ENCODE measurements around the gene ELF2. TPM values are rescaled to one million over a fixed set of nuclear protein-coding genes. Genes with fewer than 3 reads are reported as not detected.

Gene ELF2
- total RNA-seq, 1 donor from 2014 or later, result 44.3 TPM

DNA sequence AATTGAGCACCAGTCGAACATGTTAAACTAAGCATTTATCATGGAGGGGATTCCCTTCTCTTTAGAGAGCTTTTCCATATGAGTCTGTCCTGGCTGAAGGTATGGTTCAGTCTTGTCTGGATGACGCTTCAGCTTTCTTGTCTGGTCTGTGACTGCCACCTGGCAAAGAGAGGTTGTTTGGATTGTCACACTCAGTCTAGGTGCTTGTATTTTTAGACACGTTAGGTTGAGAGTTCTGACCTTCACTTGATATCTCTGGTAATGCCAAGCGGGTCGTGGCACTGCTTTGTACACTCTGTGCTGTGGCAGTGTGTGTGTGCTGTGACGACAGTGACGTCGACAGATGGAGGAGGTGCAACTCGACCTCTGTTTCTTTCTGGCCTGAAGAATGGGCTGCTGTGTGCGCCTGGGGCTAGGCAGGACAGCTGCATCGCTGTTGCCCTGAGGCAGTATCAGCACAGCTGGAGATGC lies 148.8 kb downstream of the ELF2 start:
- Histone ChIP-seq H4K20me1 (ENCODE audit: low read depth) (peaks cover 5% of the 10 kb centered on the region), H3K9me3 (ENCODE audit: low read depth) (no peaks in the 10 kb centered on the region), H3F3A (ENCODE audit: low read depth) (peaks cover 13% of the 10 kb centered on the region), H3K9ac (no peak overlapping the region), H3K27ac (no peak overlapping the region), H3K36me3 (no peaks in the 10 kb centered on the region), H3K79me2 (ENCODE audit: low read depth) (peaks cover 96% of the 10 kb centered on the region), H3K4me1 (peaks cover 5% of the 10 kb centered on the region), H3K4me3 (no peak overlapping the region), H3K27me3 (no peaks in the 10 kb centered on the region), H3K4me2 (no peak overlapping the region), H2AFZ (replicated peaks) (no peak overlapping the region)
- Mint-ChIP-seq H3K9me3 (no peaks in the 10 kb centered on the region), H3K27ac (no peak overlapping the region), H3K27me3 (ENCODE audit: insufficient read depth, low read depth) (no peaks in the 10 kb centered on the region), H3K4me1 (peaks cover 8% of the 10 kb centered on the region), H3K4me3 (no peak overlapping the region), H3K36me3 (peaks cover 11% of the 10 kb centered on the region)
- TF ChIP-seq, protein P1, sequence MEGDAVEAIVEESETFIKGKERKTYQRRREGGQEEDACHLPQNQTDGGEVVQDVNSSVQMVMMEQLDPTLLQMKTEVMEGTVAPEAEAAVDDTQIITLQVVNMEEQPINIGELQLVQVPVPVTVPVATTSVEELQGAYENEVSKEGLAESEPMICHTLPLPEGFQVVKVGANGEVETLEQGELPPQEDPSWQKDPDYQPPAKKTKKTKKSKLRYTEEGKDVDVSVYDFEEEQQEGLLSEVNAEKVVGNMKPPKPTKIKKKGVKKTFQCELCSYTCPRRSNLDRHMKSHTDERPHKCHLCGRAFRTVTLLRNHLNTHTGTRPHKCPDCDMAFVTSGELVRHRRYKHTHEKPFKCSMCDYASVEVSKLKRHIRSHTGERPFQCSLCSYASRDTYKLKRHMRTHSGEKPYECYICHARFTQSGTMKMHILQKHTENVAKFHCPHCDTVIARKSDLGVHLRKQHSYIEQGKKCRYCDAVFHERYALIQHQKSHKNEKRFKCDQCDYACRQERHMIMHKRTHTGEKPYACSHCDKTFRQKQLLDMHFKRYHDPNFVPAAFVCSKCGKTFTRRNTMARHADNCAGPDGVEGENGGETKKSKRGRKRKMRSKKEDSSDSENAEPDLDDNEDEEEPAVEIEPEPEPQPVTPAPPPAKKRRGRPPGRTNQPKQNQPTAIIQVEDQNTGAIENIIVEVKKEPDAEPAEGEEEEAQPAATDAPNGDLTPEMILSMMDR (IDR thresholded peaks at IDR 0.05), result no peak
- no peak for TF ChIP-seq EZH2phosphoT487 (IDR thresholded peaks at IDR 0.05)
- TF ChIP-seq EZH2 (IDR thresholded peaks at IDR 0.05), result no peak
- DNase-seq (ENCODE audit: low spot score), result peak; percentile 13

DNA sequence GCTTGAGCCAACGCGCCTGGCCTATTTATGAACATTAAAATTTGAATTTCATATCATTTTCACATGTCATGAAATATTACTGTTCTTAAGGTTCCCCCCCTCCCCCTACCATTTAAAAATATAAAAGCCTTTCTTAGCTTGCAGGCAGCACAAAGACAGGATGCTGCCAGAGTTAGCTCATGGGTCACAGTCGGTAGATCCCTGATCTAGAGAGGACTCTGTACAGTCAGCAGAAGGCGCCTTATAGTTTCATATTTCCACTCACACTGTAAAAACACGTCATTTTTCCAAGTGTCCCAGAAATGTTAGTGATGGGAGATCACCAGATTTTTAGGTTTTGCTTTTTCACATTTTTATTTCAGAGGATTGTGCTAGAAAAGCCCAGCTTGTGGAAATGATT lies 149.2 kb downstream of the ELF2 start:
- Histone ChIP-seq H3K4me3 (no peak overlapping the region), H3K9me3 (ENCODE audit: low read depth) (no peaks in the 10 kb centered on the region), H3K79me2 (ENCODE audit: low read depth) (peaks cover 96% of the 10 kb centered on the region), H3K36me3 (no peaks in the 10 kb centered on the region), H2AFZ (replicated peaks) (no peak overlapping the region), H3K27ac (no peak overlapping the region), H3K27me3 (no peaks in the 10 kb centered on the region), H3F3A (ENCODE audit: low read depth) (peaks cover 13% of the 10 kb centered on the region), H3K9ac (no peak overlapping the region), H3K4me2 (no peak overlapping the region), H3K4me1 (peaks cover 5% of the 10 kb centered on the region), H4K20me1 (ENCODE audit: low read depth) (peaks cover 6% of the 10 kb centered on the region)
- H3K27ac Mint-ChIP-seq, result no peak overlapping the region
- H3K9me3 Mint-ChIP-seq, result no peaks in the 10 kb centered on the region
- peaks cover 8% of the 10 kb centered on the region for H3K4me1 Mint-ChIP-seq
- TF ChIP-seq, protein P1 (IDR thresholded peaks at IDR 0.05), result no peak
- no peak for TF ChIP-seq EZH2phosphoT487 (IDR thresholded peaks at IDR 0.05)
- no peak for TF ChIP-seq EZH2 (IDR thresholded peaks at IDR 0.05)
- no peak for DNase-seq (ENCODE audit: low spot score)
- H3K4me3 Mint-ChIP-seq, result no peak overlapping the region
- no peaks in the 10 kb centered on the region for H3K27me3 Mint-ChIP-seq (ENCODE audit: insufficient read depth, low read depth)
- H3K36me3 Mint-ChIP-seq, result peaks cover 13% of the 10 kb centered on the region

DNA sequence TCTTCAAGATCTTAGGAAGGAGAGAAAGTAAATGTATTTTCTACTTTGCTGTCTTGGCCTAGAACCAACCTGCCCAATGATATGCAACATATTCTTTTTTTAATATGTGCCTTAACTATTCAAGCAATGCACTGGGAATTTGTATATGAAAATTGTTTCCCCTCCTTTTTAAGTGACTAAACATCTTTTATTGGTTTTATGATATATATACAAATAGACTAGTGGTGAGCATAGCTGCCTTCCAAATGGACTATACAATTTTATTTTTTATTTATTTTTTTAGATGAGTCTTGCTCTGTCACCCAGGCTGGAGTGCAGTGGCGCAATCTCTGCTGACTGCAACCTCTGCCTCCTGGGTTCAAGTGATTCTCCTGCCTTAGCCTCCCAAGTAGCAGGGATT lies 151.2 kb downstream of the ELF2 start:
- Histone ChIP-seq H3K27me3 (no peaks in the 10 kb centered on the region), H3K9me3 (ENCODE audit: low read depth) (no peaks in the 10 kb centered on the region), H2AFZ (replicated peaks) (no peak overlapping the region), H3K4me3 (no peak overlapping the region), H3K4me1 (peaks cover 5% of the 10 kb centered on the region), H4K20me1 (ENCODE audit: low read depth) (peaks cover 15% of the 10 kb centered on the region), H3K4me2 (no peak overlapping the region), H3K9ac (no peak overlapping the region), H3K27ac (no peak overlapping the region), H3F3A (ENCODE audit: low read depth) (peaks cover 20% of the 10 kb centered on the region), H3K79me2 (ENCODE audit: low read depth) (peaks cover 95% of the 10 kb centered on the region), H3K36me3 (no peaks in the 10 kb centered on the region)
- Mint-ChIP-seq H3K27ac (no peak overlapping the region), H3K4me3 (no peak overlapping the region), H3K36me3 (peaks cover 9% of the 10 kb centered on the region), H3K4me1 (peaks cover 7% of the 10 kb centered on the region), H3K27me3 (ENCODE audit: insufficient read depth, low read depth) (no peaks in the 10 kb centered on the region), H3K9me3 (no peaks in the 10 kb centered on the region)
- DNase-seq (ENCODE audit: low spot score), result no peak
- no peak for TF ChIP-seq EZH2phosphoT487 (IDR thresholded peaks at IDR 0.05)
- TF ChIP-seq, protein P1 (IDR thresholded peaks at IDR 0.05), result no peak
- TF ChIP-seq EZH2 (IDR thresholded peaks at IDR 0.05), result no peak
